HepG2 (cell line): ENCODE measurements around the gene ADGRB3. TPM values are rescaled to one million over a fixed set of nuclear protein-coding genes. Genes with fewer than 3 reads are reported as not detected.

Experiments used
- ATAC-seq: fragments of 200-7000 bp; cut with Tn5 transposase; 3 replicates; pipeline ENCODE4 v1.9.1; 2020; ENCODE audit warnings: mild to moderate bottlenecking, moderate library complexity
- BruUV-seq: library from RNA; stranded (reverse); fragments of 400-500 nt; replicated peaks from 2 replicates; lab custom pipeline; 2021; lab: Mats Ljungman, UMichigan
- CTCF ChIA-PET: fragments of 300-600 bp; formaldehyde crosslinking; extraction: SDS; loops from one replicate; lab custom pipeline; 2021; ENCODE audit warnings: low total read pairs, inconsistent platforms, low intra/inter-chr PET ratio; lab: Yijun Ruan, JAX
- POLR2A ChIA-PET: fragments of 350-600 bp; sonication (Branson Sonifier 250); formaldehyde crosslinking; loops from one replicate; lab custom pipeline; 2020; ENCODE audit warnings: antibody characterized with exemption, inconsistent platforms; lab: Yijun Ruan, JAX
- DNase-seq: peaks from one replicate; pipeline ENCODE4 v3.0.0-alpha.2; 2015; ENCODE audit warnings: low spot score
- FAIRE-seq: peaks from 3 replicates; lab custom pipeline; 2011; peaks lifted over from hg19 to GRCh38; lab: Jason Lieb, UNC
- H2AFZ ChIP-seq: one replicate; pipeline ENCODE4 v1.6.1; 2011; ENCODE audit warnings: low read length, inconsistent platforms
- H3K27ac ChIP-seq: fragments of 300-600 bp; 3 replicates; pipeline ENCODE4 v1.8.0; 2011; ENCODE audit warnings: mixed run types, mild to moderate bottlenecking, mixed read lengths, low read length, inconsistent platforms; ENCODE audit not compliant: insufficient read depth; ENCODE audit errors: extremely low read length
- H3K27me3 ChIP-seq, 2 experiments: fragments of 200-600 bp in 1 of 2; 2 replicates in 1 of 2; 3 replicates in 1 of 2; pipeline versions ENCODE4 v1.6.0 to v1.8.0; 2011; ENCODE audit warnings: low read length in 2 of 2, mild to moderate bottlenecking in 2 of 2, moderate library complexity in 2 of 2, inconsistent platforms in 1 of 2; ENCODE audit not compliant: insufficient read depth in 2 of 2, control insufficient read depth in 1 of 2
- H3K36me3 ChIP-seq, 2 experiments: fragments of 200-600 bp in 1 of 2; replicated peaks in 1 of 2; 2 replicates in 1 of 2; 3 replicates in 1 of 2; pipeline versions ENCODE4 v1.5.1 to v1.8.0; 2011; ENCODE audit warnings: low read length in 2 of 2, inconsistent platforms in 1 of 2; ENCODE audit not compliant: insufficient read depth in 2 of 2, control insufficient read depth in 1 of 2
- H3K4me1 ChIP-seq: 2 replicates; pipeline ENCODE4 v1.5.1; 2012; ENCODE audit warnings: low read length, inconsistent platforms; ENCODE audit not compliant: insufficient read depth
- H3K4me2 ChIP-seq: 2 replicates; pipeline ENCODE4 v1.6.0; 2011; ENCODE audit warnings: low read depth, low read length, inconsistent platforms
- H3K4me3 ChIP-seq, 3 experiments: fragments of 200-600 bp in 1 of 3; sonication (generic), shearing (Covaris generic) in 1 of 3; replicated peaks in 1 of 3; 2 replicates each; pipeline ENCODE4 v1.5.1; 2011 to 2016; ENCODE audit warnings: low read length in 3 of 3, inconsistent platforms in 2 of 3, low read depth in 2 of 3, mild to moderate bottlenecking in 2 of 3, control low read depth in 1 of 3, mixed read lengths in 1 of 3; ENCODE audit not compliant: insufficient read depth in 1 of 3
- H3K79me2 ChIP-seq: one replicate; pipeline ENCODE4 v1.6.1; 2011; ENCODE audit warnings: low read length, inconsistent platforms; ENCODE audit not compliant: insufficient read depth
- H3K9ac ChIP-seq: 2 replicates; pipeline ENCODE4 v1.6.0; 2011; ENCODE audit warnings: mild to moderate bottlenecking, low read depth, low read length, inconsistent platforms; ENCODE audit not compliant: insufficient read depth
- H3K9me3 ChIP-seq: 2 replicates; pipeline ENCODE4 v1.5.1; 2012; ENCODE audit warnings: mild to moderate bottlenecking, low read length
- H4K20me1 ChIP-seq: 2 replicates; pipeline ENCODE4 v1.6.0; 2011; ENCODE audit warnings: inconsistent platforms, mild to moderate bottlenecking, low read length, moderate library complexity; ENCODE audit not compliant: insufficient read depth
- E2F5 ChIP-seq: sonication (generic); formaldehyde crosslinking; conservative IDR thresholded peaks from 2 replicates; pipeline ENCODE4 v1.4.0; 2020; ENCODE audit warnings: missing genetic modification reagents
- GMEB2 ChIP-seq: IDR thresholded peaks from 2 replicates; pipeline ENCODE4 v1.6.1; 2016; ENCODE audit warnings: missing biosample characterization, missing genetic modification reagents, low read depth
- GTF2F1 ChIP-seq: fragments of 150-350 bp; IDR thresholded peaks from 2 replicates; pipeline ENCODE4 v1.6.1; 2014; ENCODE audit warnings: low read length
- HBP1 ChIP-seq: IDR thresholded peaks from 2 replicates; pipeline ENCODE4 v1.6.1; 2016; ENCODE audit warnings: low read depth, control low read depth
- ISX ChIP-seq: sonication (generic); formaldehyde crosslinking; conservative IDR thresholded peaks from 2 replicates; pipeline ENCODE4 v1.5.0; 2020; ENCODE audit warnings: missing genetic modification reagents
- KAT7 ChIP-seq: IDR thresholded peaks from 2 replicates; pipeline ENCODE4 v1.6.1; 2018; ENCODE audit warnings: borderline replicate concordance, missing compliant biosample characterization
- MIXL1 ChIP-seq: IDR thresholded peaks from 2 replicates; pipeline ENCODE4 v1.6.1; 2016
- MTA1 ChIP-seq: sonication (generic); formaldehyde crosslinking; IDR thresholded peaks from 2 replicates; pipeline ENCODE4 v1.4.0; 2020; ENCODE audit warnings: missing genetic modification reagents, mild to moderate bottlenecking, borderline replicate concordance
- MYPOP ChIP-seq: sonication (generic); formaldehyde crosslinking; IDR thresholded peaks from 2 replicates; pipeline ENCODE4 v1.8.1; 2023; ENCODE audit warnings: mild to moderate bottlenecking, moderate library complexity, missing genetic modification reagents
- NR2F1 ChIP-seq, 2 experiments: fragments of 450-650 bp in 1 of 2; formaldehyde crosslinking in 1 of 2; IDR thresholded peaks; 2 replicates each; pipeline versions ENCODE4 v1.5.0 to v1.6.1; 2016 to 2020; ENCODE audit warnings: mild to moderate bottlenecking in 1 of 2, missing compliant biosample characterization in 1 of 2, missing genetic modification reagents in 1 of 2, moderate library complexity in 1 of 2
- SNRNP70 ChIP-seq: fragments of 200-400 bp; formaldehyde crosslinking; IDR thresholded peaks from 2 replicates; pipeline ENCODE4 v1.6.1; 2017; ENCODE audit warnings: mild to moderate bottlenecking, low read depth, low read length, moderate library complexity
- SRY ChIP-seq: sonication (generic); formaldehyde crosslinking; IDR thresholded peaks from 2 replicates; pipeline ENCODE4 v1.8.0; 2022; ENCODE audit warnings: mild to moderate bottlenecking, missing genetic modification reagents
- TBP ChIP-seq: sonication (generic); formaldehyde crosslinking; IDR thresholded peaks from 2 replicates; pipeline ENCODE4 v1.5.0; 2020; ENCODE audit warnings: missing genetic modification reagents
- ZNF17 ChIP-seq: sonication (generic); formaldehyde crosslinking; IDR thresholded peaks from 2 replicates; pipeline ENCODE4 v1.5.0; 2020; ENCODE audit warnings: mild to moderate bottlenecking, missing genetic modification reagents
- ZNF333 ChIP-seq: sonication (generic); formaldehyde crosslinking; IDR thresholded peaks from 2 replicates; pipeline ENCODE4 v1.4.0; 2020; ENCODE audit warnings: mild to moderate bottlenecking, missing genetic modification reagents, borderline replicate concordance
- ZNF556 ChIP-seq: sonication (generic); formaldehyde crosslinking; IDR thresholded peaks from 2 replicates; pipeline ENCODE4 v1.4.0; 2020; ENCODE audit warnings: mild to moderate bottlenecking, missing genetic modification reagents, borderline replicate concordance
- ZNF558 ChIP-seq: sonication (generic); formaldehyde crosslinking; IDR thresholded peaks from 2 replicates; pipeline ENCODE4 v1.9.0; 2022; ENCODE audit warnings: mild to moderate bottlenecking, missing genetic modification reagents, borderline replicate concordance
- ZNF792 ChIP-seq: IDR thresholded peaks from 2 replicates; pipeline ENCODE4 v1.6.1; 2016
- ZNF83 ChIP-seq: sonication (generic); formaldehyde crosslinking; IDR thresholded peaks from 2 replicates; pipeline ENCODE4 v1.4.0; 2020; ENCODE audit warnings: missing genetic modification reagents, mild to moderate bottlenecking, borderline replicate concordance
- WGBS: methylation state at CpG from one replicate; pipeline ENCODE4 v1.1.6; 2017; ENCODE audit warnings: low lambda C conversion rate; 5-methylcytosine and 5-hydroxymethylcytosine counted together
- in situ Hi-C: cut with HindIII; loops from 2 replicates; pipeline ENCODE4 v1.10.0; 2017; ENCODE audit warnings: low pct_unique_long_range_greater_than_20kb; ENCODE audit not compliant: extremely low pct_ligation_motif_present
- intact Hi-C: fragments of 100-400 bp; cut with micrococcal nuclease; formaldehyde crosslinking; loops from one replicate; pipeline ENCODE4 v1.10.0; 2022; ENCODE audit not compliant: unreplicated experiment
- polyA plus RNA-seq, 8 experiments: library from polyadenylated mRNA; depleted of rRNA in 3 of 8; stranded (reverse) in 7 of 8; unstranded in 1 of 8; fragments of >200 nt; fragmentation: Illumina TruSeq in 4 of 8; extraction: Trizol in 4 of 8; gene quantifications; 2 replicates each; pipeline versions ENCODE4 v1.2.1 to v1.2.3, GENCODE V29; 2011 to 2016; ENCODE audit warnings: low read depth in 4 of 8, missing spikeins in 1 of 8, mixed read lengths in 1 of 8; ENCODE audit not compliant: insufficient read depth in 1 of 8
- total RNA-seq, 5 experiments: library from RNA; depleted of rRNA; stranded (reverse); fragments of >200 nt; fragmentation: Illumina TruSeq; extraction: Trizol; gene quantifications; 2 replicates each; pipeline ENCODE4 v1.2.3, GENCODE V29; 2016; ENCODE audit warnings: low read depth in 1 of 5

Gene ADGRB3
- total and polyA plus RNA-seq, 2 of the 13 experiments (the other 11 are each of a cell fraction or from before 2014, with no cell fraction given): not detected

GRCh38 chr6:68919537-68919936 is 284.5 kb downstream of the ADGRB3 start:
- Histone ChIP-seq H4K20me1 (no peaks in the 10 kb centered on the region), H3K27me3 (no peaks in the 10 kb centered on the region), H2AFZ (no peak overlapping the region), H3K9ac (no peak overlapping the region), H3K27ac (no peak overlapping the region), H3K4me3 (no peak overlapping the region), H3K79me2 (no peaks in the 10 kb centered on the region), H3K36me3 (no peaks in the 10 kb centered on the region), H3K9me3 (no peaks in the 10 kb centered on the region), H3K4me1 (no peaks in the 10 kb centered on the region), H3K4me2 (no peak overlapping the region)
- BruUV-seq: no TSS peak
- no peak for ATAC-seq
- CTCF ChIA-PET: no interaction called here
- 5% methylated on average over 3 of the region's 3 CpGs for WGBS
- FAIRE-seq: no peak
- no peak for DNase-seq
- intact Hi-C loops: no loop called here
- POLR2A ChIA-PET: no interaction called here
- in situ Hi-C loops: no loop called here
- TF ChIP-seq ISX (CRISPR knock-in tag): no peak
- no peak for TF ChIP-seq GTF2F1
- no peak for TF ChIP-seq SRY (CRISPR knock-in tag)
- TF ChIP-seq GMEB2 (CRISPR knock-in tag): no peak
- no peak for TF ChIP-seq SNRNP70
- no peak for TF ChIP-seq HBP1 (CRISPR knock-in tag)
- no peak for TF ChIP-seq E2F5 (CRISPR knock-in tag)
- TF ChIP-seq ZNF792 (CRISPR knock-in tag): no peak
- TF ChIP-seq ZNF333 (CRISPR knock-in tag): no peak
- TF ChIP-seq ZNF558 (CRISPR knock-in tag): no peak
- no peak for TF ChIP-seq ZNF83
- no peak for TF ChIP-seq NR2F1 (CRISPR knock-in tag; IDR thresholded peaks at IDR 0.05)
- no peak for TF ChIP-seq MYPOP (CRISPR knock-in tag)
- TF ChIP-seq TBP: no peak
- no peak for TF ChIP-seq MIXL1
- TF ChIP-seq MTA1 (CRISPR knock-in tag): no peak
- no peak for TF ChIP-seq ZNF556 (CRISPR knock-in tag)
- no peak for TF ChIP-seq KAT7 (CRISPR knock-in tag)
- TF ChIP-seq ZNF17 (CRISPR knock-in tag): no peak
